Measurements from ENCODE around the gene MORC2.

MORC2 gene

GRCh38 chr22:30931541-30932300, 36.9 kb downstream of the MORC2 start:
- H3K36me3 ChIP-seq (ENCODE audit: insufficient read depth, low read length) = peaks cover 91% of the 10 kb centered on the region
- no peaks in the 10 kb centered on the region for H3K9me3 ChIP-seq (replicated peaks; ENCODE audit: low read length)
- H3K4me2 ChIP-seq (ENCODE audit: low read length) = no peak overlapping the region
- no peaks in the 10 kb centered on the region for H3K4me1 ChIP-seq (ENCODE audit: control insufficient read depth, insufficient read depth, low read length)
- H3K9ac ChIP-seq (ENCODE audit: low read depth, low read length) = no peak overlapping the region
- H3K27me3 ChIP-seq (ENCODE audit: control insufficient read depth, insufficient read depth, low read length) = no peaks in the 10 kb centered on the region
- no peak overlapping the region for H3K4me3 ChIP-seq (ENCODE audit: low read length)

- Histone ChIP-seq H3K27me3 (ENCODE audit: control insufficient read depth, insufficient read depth, low read length) (no peaks in the 10 kb centered on the region), H3K36me3 (ENCODE audit: insufficient read depth, low read length) (peaks cover 87% of the 10 kb centered on the region), H3K9ac (ENCODE audit: low read depth, low read length) (no peak overlapping the region)
Measured at GRCh38 chr22:30930228-30930627, 38.3 kb downstream of the MORC2 start.

GRCh38 chr22:30928401-30928800, 40.2 kb downstream of the MORC2 start:
- no peaks in the 10 kb centered on the region for H3K27me3 ChIP-seq (ENCODE audit: control insufficient read depth, insufficient read depth, low read length)
- H3K4me1 ChIP-seq (ENCODE audit: control insufficient read depth, insufficient read depth, low read length) = no peaks in the 10 kb centered on the region
- H3K4me2 ChIP-seq (ENCODE audit: low read length) = no peak overlapping the region
- no peak overlapping the region for H3K9ac ChIP-seq (ENCODE audit: low read depth, low read length)
- H3K4me3 ChIP-seq (ENCODE audit: low read length) = no peak overlapping the region
- no peaks in the 10 kb centered on the region for H3K9me3 ChIP-seq (replicated peaks; ENCODE audit: low read length)
- H3K36me3 ChIP-seq (ENCODE audit: insufficient read depth, low read length) = peaks cover 74% of the 10 kb centered on the region

More at GRCh38 chr22:30930228-30930627, 38.3 kb downstream of the MORC2 start:
- Histone ChIP-seq H3K4me1 (ENCODE audit: control insufficient read depth, insufficient read depth, low read length) (no peaks in the 10 kb centered on the region), H3K9me3 (replicated peaks; ENCODE audit: low read length) (no peaks in the 10 kb centered on the region), H3K4me3 (ENCODE audit: low read length) (no peak overlapping the region), H3K4me2 (ENCODE audit: low read length) (no peak overlapping the region)

- no peaks in the 10 kb centered on the region for H3K27me3 ChIP-seq (ENCODE audit: control insufficient read depth, insufficient read depth, low read length)
- no peaks in the 10 kb centered on the region for H3K9me3 ChIP-seq (replicated peaks; ENCODE audit: low read length)
- H3K4me3 ChIP-seq (ENCODE audit: low read length) = no peak overlapping the region
- H3K4me1 ChIP-seq (ENCODE audit: control insufficient read depth, insufficient read depth, low read length) = no peaks in the 10 kb centered on the region
- H3K36me3 ChIP-seq (ENCODE audit: insufficient read depth, low read length) = peaks cover 68% of the 10 kb centered on the region
- H3K9ac ChIP-seq (ENCODE audit: low read depth, low read length) = no peak overlapping the region
- H3K4me2 ChIP-seq (ENCODE audit: low read length) = no peak overlapping the region
Measured at GRCh38 chr22:30927806-30928205, 40.8 kb downstream of the MORC2 start.

GRCh38 chr22:30926706-30927105, 41.9 kb downstream of the MORC2 start:
- no peaks in the 10 kb centered on the region for H3K27me3 ChIP-seq (ENCODE audit: control insufficient read depth, insufficient read depth, low read length)
- no peak overlapping the region for H3K4me2 ChIP-seq (ENCODE audit: low read length)
- no peak overlapping the region for H3K4me3 ChIP-seq (ENCODE audit: low read length)
- no peaks in the 10 kb centered on the region for H3K9me3 ChIP-seq (replicated peaks; ENCODE audit: low read length)
- H3K4me1 ChIP-seq (ENCODE audit: control insufficient read depth, insufficient read depth, low read length) = no peaks in the 10 kb centered on the region
- no peak overlapping the region for H3K9ac ChIP-seq (ENCODE audit: low read depth, low read length)
- peaks cover 57% of the 10 kb centered on the region for H3K36me3 ChIP-seq (ENCODE audit: insufficient read depth, low read length)

- peaks cover 47% of the 10 kb centered on the region for H3K36me3 ChIP-seq (ENCODE audit: insufficient read depth, low read length)
- H3K4me1 ChIP-seq (ENCODE audit: control insufficient read depth, insufficient read depth, low read length) = no peaks in the 10 kb centered on the region
- H3K4me2 ChIP-seq (ENCODE audit: low read length) = no peak overlapping the region
- H3K27me3 ChIP-seq (ENCODE audit: control insufficient read depth, insufficient read depth, low read length) = no peaks in the 10 kb centered on the region
- no peak overlapping the region for H3K4me3 ChIP-seq (ENCODE audit: low read length)
- H3K9ac ChIP-seq (ENCODE audit: low read depth, low read length) = no peak overlapping the region
- H3K9me3 ChIP-seq (replicated peaks; ENCODE audit: low read length) = no peaks in the 10 kb centered on the region
Measured at GRCh38 chr22:30925667-30926066, 42.9 kb downstream of the MORC2 start.

- no peaks in the 10 kb centered on the region for H3K9me3 ChIP-seq (replicated peaks; ENCODE audit: low read length)
- H3K4me1 ChIP-seq (ENCODE audit: control insufficient read depth, insufficient read depth, low read length) = no peaks in the 10 kb centered on the region
- no peak overlapping the region for H3K4me3 ChIP-seq (ENCODE audit: low read length)
- no peak overlapping the region for H3K4me2 ChIP-seq (ENCODE audit: low read length)
- no peaks in the 10 kb centered on the region for H3K27me3 ChIP-seq (ENCODE audit: control insufficient read depth, insufficient read depth, low read length)
- H3K9ac ChIP-seq (ENCODE audit: low read depth, low read length) = no peak overlapping the region
- H3K36me3 ChIP-seq (ENCODE audit: insufficient read depth, low read length) = peaks cover 30% of the 10 kb centered on the region
Measured at GRCh38 chr22:30923168-30923900, 45.2 kb downstream of the MORC2 start.

GRCh38 chr22:30922151-30922611, 46.4 kb downstream of the MORC2 start:
- Histone ChIP-seq H3K9me3 (replicated peaks; ENCODE audit: low read length) (no peaks in the 10 kb centered on the region), H3K4me1 (ENCODE audit: control insufficient read depth, insufficient read depth, low read length) (no peaks in the 10 kb centered on the region), H3K4me2 (ENCODE audit: low read length) (peak overlapping the region; percentile 73), H3K9ac (ENCODE audit: low read depth, low read length) (no peak overlapping the region), H3K27me3 (ENCODE audit: control insufficient read depth, insufficient read depth, low read length) (no peaks in the 10 kb centered on the region), H3K36me3 (ENCODE audit: insufficient read depth, low read length) (peaks cover 20% of the 10 kb centered on the region), H3K4me3 (ENCODE audit: low read length) (peak overlapping the region; percentile 43)

GRCh38 chr22:30921108-30921507, 47.5 kb downstream of the MORC2 start:
- Histone ChIP-seq H3K4me1 (ENCODE audit: control insufficient read depth, insufficient read depth, low read length) (no peaks in the 10 kb centered on the region), H3K27me3 (ENCODE audit: control insufficient read depth, insufficient read depth, low read length) (no peaks in the 10 kb centered on the region), H3K4me3 (ENCODE audit: low read length) (no peak overlapping the region), H3K4me2 (ENCODE audit: low read length) (peak overlapping the region; percentile 73), H3K36me3 (ENCODE audit: insufficient read depth, low read length) (peaks cover 13% of the 10 kb centered on the region), H3K9ac (ENCODE audit: low read depth, low read length) (no peak overlapping the region), H3K9me3 (replicated peaks; ENCODE audit: low read length) (no peaks in the 10 kb centered on the region)

GRCh38 chr22:30920407-30920806, 48.2 kb downstream of the MORC2 start:
- peak overlapping the region; percentile 34 for H3K4me2 ChIP-seq (ENCODE audit: low read length)
- no peak overlapping the region for H3K9ac ChIP-seq (ENCODE audit: low read depth, low read length)
- H3K4me3 ChIP-seq (ENCODE audit: low read length) = no peak overlapping the region
- H3K36me3 ChIP-seq (ENCODE audit: insufficient read depth, low read length) = peaks cover 7% of the 10 kb centered on the region
- no peaks in the 10 kb centered on the region for H3K9me3 ChIP-seq (replicated peaks; ENCODE audit: low read length)
- no peaks in the 10 kb centered on the region for H3K27me3 ChIP-seq (ENCODE audit: control insufficient read depth, insufficient read depth, low read length)
- H3K4me1 ChIP-seq (ENCODE audit: control insufficient read depth, insufficient read depth, low read length) = no peaks in the 10 kb centered on the region

- no peak overlapping the region for H3K4me2 ChIP-seq (ENCODE audit: low read length)
- peaks cover 2% of the 10 kb centered on the region for H3K36me3 ChIP-seq (ENCODE audit: insufficient read depth, low read length)
- no peaks in the 10 kb centered on the region for H3K4me1 ChIP-seq (ENCODE audit: control insufficient read depth, insufficient read depth, low read length)
- H3K4me3 ChIP-seq (ENCODE audit: low read length) = no peak overlapping the region
- H3K9ac ChIP-seq (ENCODE audit: low read depth, low read length) = no peak overlapping the region
- H3K27me3 ChIP-seq (ENCODE audit: control insufficient read depth, insufficient read depth, low read length) = no peaks in the 10 kb centered on the region
- no peaks in the 10 kb centered on the region for H3K9me3 ChIP-seq (replicated peaks; ENCODE audit: low read length)
Measured at GRCh38 chr22:30919973-30920372, 48.6 kb downstream of the MORC2 start.
